HepG2 (cell line): ENCODE data around the gene NFE2. TPM values are rescaled to one million over a fixed set of nuclear protein-coding genes. Genes with fewer than 3 reads are reported as not detected.
A peak's percentile ranks its signal among the peaks of the same experiment; 100 is the strongest.

ENCODE experiments used
- ARID2 ChIP-seq: sonication (generic); formaldehyde crosslinking; IDR thresholded peaks from 2 replicates; pipeline ENCODE4 v1.8.1; 2022; ENCODE audit warnings: mild to moderate bottlenecking, missing genetic modification reagents, borderline replicate concordance
- ATF1 ChIP-seq: IDR thresholded peaks from 2 replicates; pipeline ENCODE4 v1.6.1; 2016; ENCODE audit warnings: mild to moderate bottlenecking, control low read depth
- YY1 ChIP-seq: IDR thresholded peaks from 2 replicates; pipeline ENCODE4 v1.6.1; 2011; ENCODE audit warnings: low read length, low read depth, moderate library complexity, mild to moderate bottlenecking; ENCODE audit not compliant: insufficient read depth, insufficient replicate concordance
- ZNF512 ChIP-seq: sonication (generic); formaldehyde crosslinking; IDR thresholded peaks from 2 replicates; pipeline ENCODE4 v1.4.0; 2020; ENCODE audit warnings: mild to moderate bottlenecking, missing genetic modification reagents
- polyA plus RNA-seq, 8 experiments: library from polyadenylated mRNA; depleted of rRNA in 3 of 8; stranded (reverse) in 7 of 8; unstranded in 1 of 8; fragments of >200 nt; fragmentation: Illumina TruSeq in 4 of 8; extraction: Trizol in 4 of 8; gene quantifications; 2 replicates each; pipeline versions ENCODE4 v1.2.1 to v1.2.3, GENCODE V29; 2011 to 2016; ENCODE audit warnings: low read depth in 4 of 8, missing spikeins in 1 of 8, mixed read lengths in 1 of 8; ENCODE audit not compliant: insufficient read depth in 1 of 8
- total RNA-seq, 5 experiments: library from RNA; depleted of rRNA; stranded (reverse); fragments of >200 nt; fragmentation: Illumina TruSeq; extraction: Trizol; gene quantifications; 2 replicates each; pipeline ENCODE4 v1.2.3, GENCODE V29; 2016; ENCODE audit warnings: low read depth in 1 of 5
- TF ChIP-seq, protein P1 (sequence below): fragments of 450-650 bp; IDR thresholded peaks from 2 replicates; pipeline ENCODE4 v1.6.1; 2016
- TF ChIP-seq, protein P2 (sequence below): sonication (generic); formaldehyde crosslinking; IDR thresholded peaks from 2 replicates; pipeline ENCODE4 v1.4.0; 2020; ENCODE audit warnings: mild to moderate bottlenecking, missing genetic modification reagents
- TF ChIP-seq, protein P3 (sequence below): sonication (generic); formaldehyde crosslinking; IDR thresholded peaks from 2 replicates; pipeline ENCODE4 v1.8.1; 2023; ENCODE audit warnings: mild to moderate bottlenecking, moderate library complexity, missing genetic modification reagents

The NFE2 gene
- total and polyA plus RNA-seq, 2 of the 13 experiments (the other 11 are each of a cell fraction or from before 2014, with no cell fraction given), result 4.5 to 7.8 TPM

DNA sequence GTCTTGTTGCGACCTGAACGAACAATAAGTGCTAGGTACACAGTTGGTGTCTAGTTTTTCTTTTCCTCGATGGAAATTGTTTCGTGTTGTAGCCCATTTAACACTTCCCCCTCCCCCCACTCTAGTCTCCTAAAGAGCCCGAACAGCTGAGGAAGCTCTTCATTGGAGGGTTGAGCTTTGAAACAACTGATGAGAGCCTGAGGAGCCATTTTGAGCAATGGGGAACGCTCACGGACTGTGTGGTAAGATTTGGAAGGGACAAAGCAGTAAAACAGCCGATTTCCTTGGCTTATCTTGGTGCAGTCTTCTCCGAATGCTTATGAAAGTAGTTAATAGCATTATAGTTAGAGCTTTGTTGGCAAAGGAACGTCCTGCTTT, 19.6 kb downstream of the NFE2 start (continued):
- TF ChIP-seq, protein P1, sequence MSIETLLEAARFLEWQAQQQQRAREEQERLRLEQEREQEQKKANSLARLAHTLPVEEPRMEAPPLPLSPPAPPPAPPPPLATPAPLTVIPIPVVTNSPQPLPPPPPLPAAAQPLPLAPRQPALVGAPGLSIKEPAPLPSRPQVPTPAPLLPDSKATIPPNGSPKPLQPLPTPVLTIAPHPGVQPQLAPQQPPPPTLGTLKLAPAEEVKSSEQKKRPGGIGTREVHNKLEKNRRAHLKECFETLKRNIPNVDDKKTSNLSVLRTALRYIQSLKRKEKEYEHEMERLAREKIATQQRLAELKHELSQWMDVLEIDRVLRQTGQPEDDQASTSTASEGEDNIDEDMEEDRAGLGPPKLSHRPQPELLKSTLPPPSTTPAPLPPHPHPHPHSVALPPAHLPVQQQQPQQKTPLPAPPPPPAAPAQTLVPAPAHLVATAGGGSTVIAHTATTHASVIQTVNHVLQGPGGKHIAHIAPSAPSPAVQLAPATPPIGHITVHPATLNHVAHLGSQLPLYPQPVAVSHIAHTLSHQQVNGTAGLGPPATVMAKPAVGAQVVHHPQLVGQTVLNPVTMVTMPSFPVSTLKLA, result peak; percentile 30; the same call in 1 of the 2 replicates
- TF ChIP-seq ATF1 (CRISPR knock-in tag) (0 out of 2 replicates have a peak, but pooled peaks have one; percentile 26), ZNF512 (0 out of 2 replicates have a peak, but pooled peaks have one; percentile 9), ARID2 (CRISPR knock-in tag) (0 out of 2 replicates have a peak, but pooled peaks have one; percentile 10), YY1 (peak; percentile 20)
- TF ChIP-seq, protein P2, sequence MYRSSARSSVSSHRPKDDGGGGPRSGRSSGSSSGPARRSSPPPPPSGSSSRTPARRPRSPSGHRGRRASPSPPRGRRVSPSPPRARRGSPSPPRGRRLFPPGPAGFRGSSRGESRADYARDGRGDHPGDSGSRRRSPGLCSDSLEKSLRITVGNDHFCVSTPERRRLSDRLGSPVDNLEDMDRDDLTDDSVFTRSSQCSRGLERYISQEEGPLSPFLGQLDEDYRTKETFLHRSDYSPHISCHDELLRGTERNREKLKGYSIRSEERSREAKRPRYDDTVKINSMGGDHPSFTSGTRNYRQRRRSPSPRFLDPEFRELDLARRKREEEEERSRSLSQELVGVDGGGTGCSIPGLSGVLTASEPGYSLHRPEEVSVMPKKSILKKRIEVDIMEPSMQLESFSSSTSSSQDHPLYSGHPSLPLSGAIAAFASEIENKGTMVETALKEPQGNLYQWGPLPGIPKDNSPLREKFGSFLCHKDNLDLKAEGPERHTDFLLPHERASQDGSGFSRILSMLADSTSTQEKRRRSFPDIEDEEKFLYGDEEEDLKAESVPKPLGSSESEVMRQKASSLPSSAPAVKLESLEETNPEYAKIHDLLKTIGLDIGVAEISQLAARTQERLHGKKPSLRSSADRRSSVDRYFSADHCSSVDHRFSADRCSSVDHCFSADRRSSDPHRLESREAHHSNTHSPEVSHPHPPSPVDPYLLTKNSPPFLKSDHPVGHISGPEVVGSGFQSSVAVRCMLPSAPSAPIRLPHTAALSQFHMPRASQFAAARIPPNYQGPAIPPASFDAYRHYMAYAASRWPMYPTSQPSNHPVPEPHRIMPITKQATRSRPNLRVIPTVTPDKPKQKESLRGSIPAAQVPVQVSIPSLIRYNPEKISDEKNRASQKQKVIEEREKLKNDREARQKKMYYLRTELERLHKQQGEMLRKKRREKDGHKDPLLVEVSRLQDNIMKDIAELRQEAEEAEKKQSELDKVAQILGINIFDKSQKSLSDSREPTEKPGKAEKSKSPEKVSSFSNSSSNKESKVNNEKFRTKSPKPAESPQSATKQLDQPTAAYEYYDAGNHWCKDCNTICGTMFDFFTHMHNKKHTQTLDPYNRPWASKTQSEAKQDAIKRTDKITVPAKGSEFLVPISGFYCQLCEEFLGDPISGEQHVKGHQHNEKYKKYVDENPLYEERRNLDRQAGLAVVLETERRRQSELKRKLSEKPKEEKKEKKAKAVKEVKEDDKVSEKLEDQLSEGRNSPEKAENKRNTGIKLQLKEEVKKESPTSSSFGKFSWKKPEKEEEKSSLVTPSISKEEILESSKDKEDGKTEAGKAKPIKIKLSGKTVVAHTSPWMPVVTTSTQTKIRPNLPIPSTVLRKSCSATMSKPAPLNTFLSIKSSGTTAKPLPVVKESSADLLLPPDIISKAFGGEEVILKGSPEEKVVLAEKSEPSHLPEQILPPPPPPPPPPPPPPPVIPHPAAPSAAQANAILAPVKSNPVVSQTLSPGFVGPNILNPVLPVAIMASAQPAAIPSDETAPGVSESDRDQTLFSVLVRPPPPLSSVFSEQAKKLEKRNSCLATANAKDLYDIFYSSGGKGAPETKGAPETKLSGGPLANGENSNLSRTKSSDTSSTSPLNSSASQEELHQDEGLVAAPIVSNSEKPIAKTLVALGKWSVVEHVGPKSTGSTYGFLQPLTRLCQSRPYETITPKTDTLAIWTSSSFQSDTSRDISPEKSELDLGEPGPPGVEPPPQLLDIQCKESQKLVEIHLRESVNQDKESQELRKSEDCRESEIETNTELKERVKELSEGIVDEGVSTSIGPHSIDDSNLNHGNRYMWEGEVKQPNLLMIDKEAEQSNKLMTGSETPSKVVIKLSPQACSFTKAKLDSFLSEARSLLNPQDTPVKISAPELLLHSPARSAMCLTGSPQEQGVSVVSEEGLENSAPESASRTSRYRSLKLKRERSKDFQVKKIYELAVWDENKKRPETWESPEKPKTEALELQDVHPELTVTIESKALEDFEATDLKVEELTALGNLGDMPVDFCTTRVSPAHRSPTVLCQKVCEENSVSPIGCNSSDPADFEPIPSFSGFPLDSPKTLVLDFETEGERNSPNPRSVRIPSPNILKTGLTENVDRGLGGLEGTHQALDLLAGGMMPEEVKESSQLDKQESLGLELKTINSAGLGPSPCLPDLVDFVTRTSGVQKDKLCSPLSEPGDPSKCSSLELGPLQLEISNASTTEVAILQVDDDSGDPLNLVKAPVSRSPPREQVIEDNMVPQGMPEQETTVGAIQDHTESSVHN (CRISPR knock-in tag), result 0 out of 2 replicates have a peak, but pooled peaks have one; percentile 4
- TF ChIP-seq, protein P3, sequence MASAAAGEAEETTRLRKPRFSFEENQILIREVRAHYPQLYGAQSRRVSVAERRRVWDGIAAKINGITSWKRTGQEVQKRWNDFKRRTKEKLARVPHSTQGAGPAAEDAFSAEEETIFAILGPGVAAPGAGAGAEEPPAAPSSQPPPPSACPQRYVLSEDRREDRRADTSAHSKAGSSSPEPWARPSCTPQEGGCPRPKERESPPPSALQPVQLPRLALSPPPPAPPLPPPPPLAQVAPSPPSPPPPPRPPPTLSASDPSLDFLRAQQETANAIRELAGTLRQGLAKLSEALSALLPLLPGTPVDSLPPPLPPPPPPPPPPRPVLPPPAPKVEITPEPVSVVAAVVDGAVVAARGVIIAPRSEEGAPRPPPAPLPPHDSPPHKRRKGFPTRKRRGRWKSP (CRISPR knock-in tag), result peak; percentile 70; the same call in 1 of the 2 replicates
